Body of pancreas (tissue), 4 donors: ENCODE data around the gene GNB5. TPM values are rescaled to one million over a fixed set of nuclear protein-coding genes. Genes with fewer than 3 reads are reported as not detected.

ENCODE experiments used
- ATAC-seq: fragments of 150-250 bp; one replicate; pipeline ENCODE4 v1.9.1; 2016
- DNase-seq, 4 donors: peaks; one replicate each; pipeline ENCODE4 v3.0.0-alpha.2; 2019
- H3K27ac ChIP-seq, 4 donors: fragments of 200-600 bp; sonication (generic); 1 replicate in 3 of 4; 2 replicates in 1 of 4; pipeline versions ENCODE4 v1.5.1 to v1.6.1; 2016 to 2019; ENCODE audit warnings: mild to moderate bottlenecking in 1 of 4, mixed read lengths in 1 of 4, moderate library complexity in 1 of 4
- H3K27me3 ChIP-seq, 2 donors: fragments of 200-600 bp; sonication (generic); one replicate each; pipeline ENCODE4 v1.6.0; 2016; ENCODE audit warnings: mild to moderate bottlenecking in 1 of 2
- H3K36me3 ChIP-seq, 2 donors: fragments of 200-600 bp; sonication (generic); replicated peaks in 1 of 2; 2 replicates each; pipeline ENCODE4 v1.5.1; 2016; ENCODE audit warnings: low read depth in 2 of 2; ENCODE audit not compliant: insufficient read depth in 1 of 2
- H3K4me1 ChIP-seq: fragments of 200-600 bp; sonication (generic); one replicate; pipeline ENCODE4 v1.6.0; 2016
- H3K4me3 ChIP-seq, 2 donors: fragments of 200-600 bp; sonication (generic); 1 replicate in 1 of 2; 2 replicates in 1 of 2; pipeline ENCODE4 v1.5.1; 2016 to 2019
- H3K9me3 ChIP-seq, 3 donors: fragments of 200-600 bp; sonication (generic); 1 replicate in 2 of 3; 2 replicates in 1 of 3; pipeline ENCODE4 v1.5.1; 2016
- CTCF ChIP-seq, 7 experiments: fragments of 450-650 bp in 4 of 7; fragments of 200-600 bp in 3 of 7; sonication (generic) in 3 of 7; IDR thresholded peaks; one replicate each; pipeline ENCODE4 v1.5.1; 2016 to 2019; ENCODE audit warnings: antibody characterized with exemption in 7 of 7
- POLR2A ChIP-seq, 3 donors: fragments of 450-650 bp; IDR thresholded peaks; one replicate each; pipeline ENCODE4 v1.6.1; 2016; ENCODE audit warnings: antibody characterized with exemption in 3 of 3, mild to moderate bottlenecking in 2 of 3
- WGBS, 2 donors: methylation state at CpG; one replicate each; pipeline ENCODE4 v1.1.5; 2017; 5-methylcytosine and 5-hydroxymethylcytosine counted together
- intact Hi-C: fragments of 100-400 bp; cut with DNase I; formaldehyde crosslinking; loops from one replicate; pipeline ENCODE4 v1.15.1; 2023
- total RNA-seq, 2 donors: library from RNA; depleted of rRNA; stranded (reverse); fragments of >200 nt; gene quantifications; one replicate each; pipeline ENCODE4 v1.1.0, GENCODE V29; 2016

The GNB5 gene
- total RNA-seq, 2 donors from 2014 or later: 15.8 to 25.2 TPM

- Histone ChIP-seq H3K4me1 (no peaks in the 10 kb centered on the region), H3K4me3 (no peak overlapping the region), H3K36me3 (no peaks in the 10 kb centered on the region), H3K27me3 (no peaks in the 10 kb centered on the region), H3K27ac (no peak overlapping the region), H3K9me3 (no peaks in the 10 kb centered on the region)
- TF ChIP-seq POLR2A (IDR thresholded peaks at IDR 0.05) (no peak), CTCF (IDR thresholded peaks at IDR 0.05) (no peak)
- intact Hi-C loops: no loop called here
- DNase-seq (no peak), ATAC-seq (no peak)
- WGBS, 2 donors: 82 to 94% methylated on average over 2 of the region's 2 CpGs
Measured at GRCh38 chr15:52105846-52106245, 85.3 kb downstream of the GNB5 start.

- no peaks in the 10 kb centered on the region for H3K9me3 ChIP-seq
- no peak overlapping the region for H3K4me3 ChIP-seq
- ATAC-seq: no peak
- 90 to 93% methylated on average over 5 of the region's 5 CpGs for WGBS, 2 donors
- no peak for TF ChIP-seq POLR2A (IDR thresholded peaks at IDR 0.05)
- no peak for TF ChIP-seq CTCF (IDR thresholded peaks at IDR 0.05)
- intact Hi-C loops: no loop called here
- DNase-seq: no peak
- no peak overlapping the region for H3K27ac ChIP-seq
- H3K27me3 ChIP-seq: no peaks in the 10 kb centered on the region
- no peaks in the 10 kb centered on the region for H3K4me1 ChIP-seq
- no peaks in the 10 kb centered on the region for H3K36me3 ChIP-seq
Measured at GRCh38 chr15:52104532-52105004, 86.6 kb downstream of the GNB5 start.

GRCh38 chr15:52103217-52104207, 87.7 kb downstream of the GNB5 start:
- TF ChIP-seq CTCF (IDR thresholded peaks at IDR 0.05): no peak
- Histone ChIP-seq H3K36me3 (no peaks in the 10 kb centered on the region), H3K27me3 (no peaks in the 10 kb centered on the region), H3K4me3 (no peak overlapping the region), H3K27ac (no peak overlapping the region), H3K9me3 (no peaks in the 10 kb centered on the region), H3K4me1 (no peaks in the 10 kb centered on the region)
- DNase-seq: peak in 3 of 4 donors; percentile 46 to 69 (median 65)
- intact Hi-C loops: no loop called here
- peak; percentile 56 for ATAC-seq
- WGBS, 2 donors: 78 to 79% methylated on average over 5 of the region's 5 CpGs

- Histone ChIP-seq H3K4me1 (no peaks in the 10 kb centered on the region), H3K4me3 (no peak overlapping the region), H3K9me3 (no peaks in the 10 kb centered on the region), H3K36me3 (no peaks in the 10 kb centered on the region), H3K27me3 (no peaks in the 10 kb centered on the region), H3K27ac (no peak overlapping the region)
- 80 to 83% methylated on average over 2 of the region's 2 CpGs for WGBS, 2 donors
- intact Hi-C loops: no loop called here
- no peak for DNase-seq
- no peak for TF ChIP-seq POLR2A (IDR thresholded peaks at IDR 0.05)
- TF ChIP-seq CTCF (IDR thresholded peaks at IDR 0.05): no peak
- no peak for ATAC-seq
Measured at GRCh38 chr15:52102463-52102862, 88.7 kb downstream of the GNB5 start.
